ENCODE data around the gene RDH5. TPM values are rescaled to one million over a fixed set of nuclear protein-coding genes. Genes with fewer than 3 reads are reported as not detected.

RDH5 gene
- total and polyA plus RNA-seq, 10 donors, result 4.7 to 17.4 (median 12.9) TPM

- 0 to 2% (median 1%) methylated on average over 13 to 14 of the region's 14 CpGs for WGBS, 5 donors
- no peaks in the 10 kb centered on the region for H3K9me3 ChIP-seq
- H3K27me3 ChIP-seq (replicated peaks in 1 of 7), result peaks cover 0 to 11% (median 0%) of the 10 kb centered on the region in 7 donors
- H3K4me3 ChIP-seq, result peak overlapping the region; percentile 39 to 75 (median 60)
- H3K27ac ChIP-seq, result peak overlapping the region; percentile 58 to 89 (median 86)
- H3K4me1 ChIP-seq, result peaks cover 12 to 38% (median 24%) of the 10 kb centered on the region in 6 donors
- intact Hi-C loops (cut with DNase I; ENCODE audit: low total_unique reads), result no loop called here
- DNase-seq, result peak; percentile 95
- no peaks in the 10 kb centered on the region for H3K36me3 ChIP-seq
- TF ChIP-seq CTCF (IDR thresholded peaks at IDR 0.05 in 8 of 11, conservative IDR thresholded peaks at IDR 0.05 in 3 of 11) (peak; percentile 90 to 98 (median 95)), POLR2A (IDR thresholded peaks at IDR 0.05) (no peak), POLR2AphosphoS5 (IDR thresholded peaks at IDR 0.05) (peak in 1 of 3 donors; percentile 11)
These were observed 18.2 kb downstream of the RDH5 start for GRCh38 chr12:55738123-55739024.

- Histone ChIP-seq H3K36me3 (no peaks in the 10 kb centered on the region), H3K27me3 (replicated peaks in 1 of 7) (peaks cover 0 to 17% (median 2%) of the 10 kb centered on the region in 7 donors), H3K9me3 (no peaks in the 10 kb centered on the region), H3K4me1 (peaks cover 14 to 44% (median 29%) of the 10 kb centered on the region in 6 donors), H3K4me3 (peak overlapping the region in 7 of 8 donors; percentile 53 to 75 (median 61)), H3K27ac (peak overlapping the region in 5 of 8 donors; percentile 58 to 89 (median 88))
- TF ChIP-seq POLR2AphosphoS5 (IDR thresholded peaks at IDR 0.05) (no peak), CTCF (IDR thresholded peaks at IDR 0.05 in 8 of 11, conservative IDR thresholded peaks at IDR 0.05 in 3 of 11) (peak in 1 of 11 experiments; percentile 3), POLR2A (IDR thresholded peaks at IDR 0.05) (no peak)
- DNase-seq, result no peak
- 70 to 85% (median 74%) methylated on average over 2 of the region's 2 CpGs for WGBS, 5 donors
- intact Hi-C loops (cut with DNase I; ENCODE audit: low total_unique reads), result no loop called here
These were observed 18.8 kb downstream of the RDH5 start for GRCh38 chr12:55739025-55739378.

GRCh38 chr12:55741931-55742680 lies 21.9 kb downstream of the RDH5 start:
- Histone ChIP-seq H3K4me3 (peak overlapping the region in 3 of 8 donors; percentile 68 to 97 (median 86)), H3K27me3 (replicated peaks in 1 of 7) (peaks cover 0 to 27% (median 2%) of the 10 kb centered on the region in 7 donors), H3K36me3 (no peaks in the 10 kb centered on the region), H3K27ac (peak overlapping the region in 4 of 8 donors; percentile 72 to 87 (median 76)), H3K9me3 (no peaks in the 10 kb centered on the region), H3K4me1 (peaks cover 20 to 66% (median 51%) of the 10 kb centered on the region in 6 donors)
- DNase-seq, result no peak
- WGBS, 5 donors, result 20 to 38% (median 28%) methylated on average over 3 of the region's 3 CpGs
- TF ChIP-seq CTCF (IDR thresholded peaks at IDR 0.05 in 8 of 11, conservative IDR thresholded peaks at IDR 0.05 in 3 of 11), result no peak
- no peak for TF ChIP-seq POLR2A (IDR thresholded peaks at IDR 0.05)
- TF ChIP-seq POLR2AphosphoS5 (IDR thresholded peaks at IDR 0.05), result no peak
- intact Hi-C loops (cut with DNase I; ENCODE audit: low total_unique reads), result loop anchor here (5.0 kb wide), 2 partner anchors 200 to 300 kb away; partner anchors contain the start of gene RPS26
